ENCODE data around the gene UNC13B.
A peak's percentile ranks its signal among the peaks of the same experiment; 100 is the strongest.
"Not testable (repeated sequence)": the region's sequence is repeated elsewhere in the genome, so short reads cannot be mapped to it uniquely, and the experiment has no call there.

Gene UNC13B

GRCh38 chr9:35226651-35227050, 64.8 kb downstream of the UNC13B start:
- DNase-seq (ENCODE audit: low spot score), result no peak

GRCh38 chr9:35227284-35227683, 65.5 kb downstream of the UNC13B start:
- DNase-seq (ENCODE audit: low spot score), result no peak

GRCh38 chr9:35229066-35229778, 67.4 kb downstream of the UNC13B start:
- DNase-seq (ENCODE audit: low spot score), result no peak

GRCh38 chr9:35229779-35230143, 68.0 kb downstream of the UNC13B start:
- no peak for DNase-seq (ENCODE audit: low spot score)

- no peak for DNase-seq (ENCODE audit: low spot score)
Observed at GRCh38 chr9:35232867-35233544, 71.2 kb downstream of the UNC13B start.

GRCh38 chr9:35236692-35237091, 74.9 kb downstream of the UNC13B start:
- no peak for DNase-seq (ENCODE audit: low spot score)

- DNase-seq (ENCODE audit: low spot score), result no peak
Observed at GRCh38 chr9:35237311-35237710, 75.5 kb downstream of the UNC13B start.

- not testable (repeated sequence) for DNase-seq (ENCODE audit: low spot score)
Observed at GRCh38 chr9:35245945-35246344, 84.1 kb downstream of the UNC13B start.

GRCh38 chr9:35253075-35253474, 91.3 kb downstream of the UNC13B start:
- no peak for DNase-seq (ENCODE audit: low spot score)

GRCh38 chr9:35254237-35254636, 92.4 kb downstream of the UNC13B start:
- no peak for DNase-seq (ENCODE audit: low spot score)

GRCh38 chr9:35254984-35255857, 93.4 kb downstream of the UNC13B start:
- DNase-seq (ENCODE audit: low spot score), result no peak

GRCh38 chr9:35257986-35258659, 96.3 kb downstream of the UNC13B start:
- no peak for DNase-seq (ENCODE audit: low spot score)

GRCh38 chr9:35258660-35259474, 97.1 kb downstream of the UNC13B start:
- DNase-seq (ENCODE audit: low spot score), result peak; percentile 43

GRCh38 chr9:35260186-35260585, 98.4 kb downstream of the UNC13B start:
- no peak for DNase-seq (ENCODE audit: low spot score)

- DNase-seq (ENCODE audit: low spot score), result no peak
Observed at GRCh38 chr9:35262064-35262463, 100.3 kb downstream of the UNC13B start.

- DNase-seq (ENCODE audit: low spot score), result no peak
Observed at GRCh38 chr9:35267710-35268109, 105.9 kb downstream of the UNC13B start.

- no peak for DNase-seq (ENCODE audit: low spot score)
Observed at GRCh38 chr9:35269919-35270318, 108.1 kb downstream of the UNC13B start.

GRCh38 chr9:35271637-35272036, 109.8 kb downstream of the UNC13B start:
- no peak for DNase-seq (ENCODE audit: low spot score)

GRCh38 chr9:35272989-35273388, 111.2 kb downstream of the UNC13B start:
- DNase-seq (ENCODE audit: low spot score), result peak; percentile 16

- DNase-seq (ENCODE audit: low spot score), result no peak
Observed at GRCh38 chr9:35273591-35273990, 111.8 kb downstream of the UNC13B start.

GRCh38 chr9:35274993-35275392, 113.2 kb downstream of the UNC13B start:
- no peak for DNase-seq (ENCODE audit: low spot score)

Data from AG08396 (cell line).